ENCODE data around the gene COL6A2. TPM values are rescaled to one million over a fixed set of nuclear protein-coding genes. Genes with fewer than 3 reads are reported as not detected.
A peak's percentile ranks its signal among the peaks of the same experiment; 100 is the strongest.
"Not testable (repeated sequence)": the region's sequence is repeated elsewhere in the genome, so short reads cannot be mapped to it uniquely, and the experiment has no call there.

COL6A2 gene
- total RNA-seq, 1 donor from 2014 or later, result 2,192 TPM

DNA sequence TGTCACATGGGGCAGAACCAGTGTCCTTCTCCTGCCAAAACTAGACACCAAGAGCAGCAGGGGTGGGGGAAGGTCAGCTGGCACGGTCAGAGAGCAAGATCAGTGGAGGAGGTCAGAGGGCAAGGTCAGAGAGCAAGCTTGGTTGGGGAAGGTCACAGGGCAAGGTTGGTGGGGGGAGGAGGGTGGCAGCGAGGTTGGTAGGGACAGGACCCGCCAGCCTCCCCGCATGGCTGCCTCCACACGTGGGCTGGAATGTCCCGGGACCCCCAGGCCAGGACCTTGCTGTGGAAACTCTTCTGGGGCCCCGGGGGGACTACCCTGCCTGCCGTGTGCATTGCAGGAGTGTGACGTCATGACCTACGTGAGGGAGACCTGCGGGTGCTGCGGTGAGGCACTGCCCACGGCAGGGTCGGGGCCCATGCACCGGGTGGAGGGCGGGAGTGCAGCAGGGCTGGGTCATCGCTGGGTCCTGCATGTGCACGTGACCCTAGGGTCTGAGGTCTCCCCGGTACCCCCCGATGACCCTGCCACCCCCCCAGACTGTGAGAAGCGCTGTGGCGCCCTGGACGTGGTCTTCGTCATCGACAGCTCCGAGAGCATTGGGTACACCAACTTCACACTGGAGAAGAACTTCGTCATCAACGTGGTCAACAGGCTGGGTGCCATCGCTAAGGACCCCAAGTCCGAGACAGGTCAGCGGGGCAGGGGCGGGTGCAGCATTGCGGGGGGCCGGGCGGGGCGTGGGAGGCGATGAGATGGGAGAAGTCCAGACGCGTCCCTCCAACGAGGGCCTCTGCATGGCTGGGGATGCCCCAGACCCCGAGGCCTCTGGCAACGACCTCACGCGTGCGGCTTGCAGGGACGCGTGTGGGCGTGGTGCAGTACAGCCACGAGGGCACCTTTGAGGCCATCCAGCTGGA, 27.3 kb downstream of the COL6A2 start:
- DNase-seq (ENCODE audit: low spot score), result no peak

DNA sequence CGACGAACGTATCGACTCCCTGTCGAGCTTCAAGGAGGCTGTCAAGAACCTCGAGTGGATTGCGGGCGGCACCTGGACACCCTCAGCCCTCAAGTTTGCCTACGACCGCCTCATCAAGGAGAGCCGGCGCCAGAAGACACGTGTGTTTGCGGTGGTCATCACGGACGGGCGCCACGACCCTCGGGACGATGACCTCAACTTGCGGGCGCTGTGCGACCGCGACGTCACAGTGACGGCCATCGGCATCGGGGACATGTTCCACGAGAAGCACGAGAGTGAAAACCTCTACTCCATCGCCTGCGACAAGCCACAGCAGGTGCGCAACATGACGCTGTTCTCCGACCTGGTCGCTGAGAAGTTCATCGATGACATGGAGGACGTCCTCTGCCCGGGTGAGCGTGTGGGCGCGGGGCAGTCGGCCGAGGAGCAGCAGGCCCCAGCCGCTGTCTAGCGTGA, 28.0 kb downstream of the COL6A2 start:
- DNase-seq (ENCODE audit: low spot score), result no peak

DNA sequence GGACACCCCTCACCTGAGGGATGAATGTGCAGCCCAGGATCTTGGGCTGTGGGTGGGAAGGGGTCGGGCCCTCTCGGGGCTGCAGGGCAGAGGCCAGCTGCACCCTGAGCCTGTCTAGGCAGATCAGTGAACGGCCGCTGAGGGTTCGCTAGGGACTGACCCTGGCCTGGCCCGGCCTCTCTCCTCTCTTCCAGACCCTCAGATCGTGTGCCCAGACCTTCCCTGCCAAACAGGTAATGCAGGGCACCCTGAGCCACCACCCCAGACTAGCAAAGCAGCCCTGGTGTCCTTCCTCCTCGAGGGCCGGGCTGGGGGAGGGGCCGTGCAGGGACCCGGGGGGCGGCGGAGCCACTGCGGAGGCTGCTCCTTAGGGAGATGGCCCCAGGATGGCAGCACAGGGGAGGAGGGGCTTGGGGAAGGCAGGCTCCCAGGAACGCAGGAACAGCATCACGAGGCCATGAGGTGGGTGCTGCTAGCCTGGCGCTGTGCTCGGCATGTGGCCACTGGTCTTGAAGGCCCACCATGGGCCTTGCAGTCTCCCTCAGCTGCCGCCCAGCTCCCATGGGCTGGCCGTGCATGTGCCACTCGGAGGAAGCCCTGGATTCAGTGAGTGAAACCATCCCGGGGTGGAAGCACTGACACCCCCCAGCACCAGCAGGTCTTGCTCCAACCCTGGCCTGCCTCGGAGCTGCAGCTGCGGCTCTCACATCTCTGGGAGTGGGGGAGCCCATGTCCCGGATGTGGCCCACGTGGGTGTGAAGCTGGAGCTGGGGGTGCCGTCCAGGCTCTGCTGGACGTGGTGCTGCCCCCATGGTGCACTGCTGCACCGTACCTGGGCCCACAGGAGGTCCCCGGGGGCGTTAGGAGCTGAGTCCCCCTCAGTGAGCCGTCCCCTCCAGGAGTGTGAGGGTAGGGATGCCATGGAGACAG, 28.7 kb downstream of the COL6A2 start:
- DNase-seq (ENCODE audit: low spot score), result no peak

DNA sequence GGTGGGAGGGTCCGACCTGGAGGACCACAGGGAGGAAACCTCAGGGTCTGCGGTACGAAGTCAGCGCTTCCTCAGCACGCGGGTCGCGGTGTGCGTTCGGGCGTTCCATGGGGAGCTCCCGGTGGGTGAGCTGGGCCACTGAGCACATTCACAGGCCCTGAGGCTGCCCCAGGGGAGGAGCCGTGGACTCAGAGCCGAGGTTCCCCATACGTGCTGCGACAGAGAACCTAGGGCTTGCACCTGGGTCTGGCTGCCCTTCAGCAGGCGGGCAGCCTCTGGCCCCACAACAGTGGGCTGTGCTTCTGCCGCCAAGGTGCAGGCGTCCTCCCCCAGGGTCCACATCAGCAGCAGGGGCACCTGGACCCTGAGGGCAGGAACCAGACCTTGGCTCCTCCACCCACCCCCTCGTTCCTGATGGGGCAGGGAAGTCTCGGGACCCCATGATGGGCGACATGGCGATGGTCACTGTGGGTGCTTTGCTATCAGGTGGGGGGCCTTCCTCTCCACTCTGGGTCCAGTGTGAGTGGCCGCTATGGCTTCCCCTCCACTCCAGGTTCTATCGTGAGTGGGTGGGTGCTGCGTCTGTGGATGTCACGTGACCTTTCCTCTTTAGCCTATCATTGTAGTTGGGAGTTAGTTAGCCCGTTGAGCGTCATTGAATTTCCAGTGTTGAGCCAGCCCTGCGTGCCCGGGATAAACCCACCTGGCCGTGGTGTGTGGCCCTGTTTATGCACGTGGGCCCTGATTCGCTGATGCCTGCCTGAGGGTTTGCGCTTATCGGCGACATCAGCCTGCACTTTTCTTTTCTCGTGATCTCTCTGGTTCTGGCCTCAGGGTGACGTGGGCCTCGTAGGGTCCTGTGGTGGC, 29.6 kb downstream of the COL6A2 start:
- DNase-seq (ENCODE audit: low spot score), result no peak

DNA sequence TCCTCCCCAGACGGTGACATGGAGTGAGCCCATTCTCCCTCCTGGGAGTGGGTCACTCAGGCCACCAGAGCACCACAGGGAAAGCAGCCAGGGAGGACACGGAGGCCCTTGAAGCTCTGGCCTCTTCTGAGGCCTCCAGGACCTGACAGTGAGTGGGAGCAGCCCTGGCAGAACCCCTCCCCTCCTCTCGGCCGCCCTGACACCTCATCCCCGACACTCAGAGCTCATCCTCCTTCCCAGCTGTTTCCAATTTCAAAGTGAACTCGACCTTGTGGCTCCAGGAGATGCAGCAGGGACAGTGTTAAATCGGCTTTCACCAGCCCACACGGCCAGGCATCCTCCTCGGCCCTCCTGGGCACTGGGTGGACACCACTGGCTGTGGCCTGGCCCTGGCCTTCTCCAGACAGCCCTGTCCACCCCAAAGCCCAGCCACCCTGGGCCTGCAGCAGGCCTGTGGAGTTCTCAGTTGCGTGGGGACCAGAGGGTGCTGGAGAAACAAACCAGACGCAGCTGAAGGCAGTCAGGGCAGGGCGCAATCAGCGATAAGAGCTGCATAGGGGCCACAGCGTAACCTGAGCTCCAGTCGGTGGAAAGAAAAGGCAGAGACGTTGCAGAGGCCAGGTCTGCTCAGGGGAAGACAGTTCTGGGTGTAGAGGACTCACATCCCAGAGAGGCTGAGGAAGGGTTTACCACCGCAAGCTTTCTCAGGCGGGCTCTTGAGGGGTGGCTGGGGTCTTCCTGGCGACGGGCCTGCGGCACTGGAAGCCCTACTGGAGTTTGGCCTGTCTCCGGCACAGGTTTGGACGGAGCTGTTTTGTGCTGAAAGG, 30.4 kb downstream of the COL6A2 start:
- peak; percentile 96 for DNase-seq (ENCODE audit: low spot score)

DNA sequence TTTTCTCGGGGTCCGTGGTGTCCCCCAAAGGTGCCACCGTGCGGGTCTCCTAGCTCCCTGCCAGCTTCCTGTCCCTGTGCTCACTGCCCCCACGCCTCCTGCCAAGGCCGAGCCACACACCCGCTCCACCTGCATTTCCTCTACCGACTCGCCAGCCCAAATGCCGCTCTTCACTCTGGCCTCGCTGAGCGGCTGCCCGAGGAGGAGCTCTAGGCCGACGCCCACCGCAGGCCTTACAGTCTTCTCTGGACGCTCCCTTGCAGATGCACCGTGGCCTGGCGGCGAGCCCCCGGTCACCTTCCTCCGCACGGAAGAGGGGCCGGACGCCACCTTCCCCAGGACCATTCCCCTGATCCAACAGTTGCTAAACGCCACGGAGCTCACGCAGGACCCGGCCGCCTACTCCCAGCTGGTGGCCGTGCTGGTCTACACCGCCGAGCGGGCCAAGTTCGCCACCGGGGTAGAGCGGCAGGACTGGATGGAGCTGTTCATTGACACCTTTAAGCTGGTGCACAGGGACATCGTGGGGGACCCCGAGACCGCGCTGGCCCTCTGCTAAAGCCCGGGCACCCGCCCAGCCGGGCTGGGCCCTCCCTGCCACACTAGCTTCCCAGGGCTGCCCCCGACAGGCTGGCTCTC, 31.1 kb downstream of the COL6A2 start:
- DNase-seq (ENCODE audit: low spot score), result no peak

DNA sequence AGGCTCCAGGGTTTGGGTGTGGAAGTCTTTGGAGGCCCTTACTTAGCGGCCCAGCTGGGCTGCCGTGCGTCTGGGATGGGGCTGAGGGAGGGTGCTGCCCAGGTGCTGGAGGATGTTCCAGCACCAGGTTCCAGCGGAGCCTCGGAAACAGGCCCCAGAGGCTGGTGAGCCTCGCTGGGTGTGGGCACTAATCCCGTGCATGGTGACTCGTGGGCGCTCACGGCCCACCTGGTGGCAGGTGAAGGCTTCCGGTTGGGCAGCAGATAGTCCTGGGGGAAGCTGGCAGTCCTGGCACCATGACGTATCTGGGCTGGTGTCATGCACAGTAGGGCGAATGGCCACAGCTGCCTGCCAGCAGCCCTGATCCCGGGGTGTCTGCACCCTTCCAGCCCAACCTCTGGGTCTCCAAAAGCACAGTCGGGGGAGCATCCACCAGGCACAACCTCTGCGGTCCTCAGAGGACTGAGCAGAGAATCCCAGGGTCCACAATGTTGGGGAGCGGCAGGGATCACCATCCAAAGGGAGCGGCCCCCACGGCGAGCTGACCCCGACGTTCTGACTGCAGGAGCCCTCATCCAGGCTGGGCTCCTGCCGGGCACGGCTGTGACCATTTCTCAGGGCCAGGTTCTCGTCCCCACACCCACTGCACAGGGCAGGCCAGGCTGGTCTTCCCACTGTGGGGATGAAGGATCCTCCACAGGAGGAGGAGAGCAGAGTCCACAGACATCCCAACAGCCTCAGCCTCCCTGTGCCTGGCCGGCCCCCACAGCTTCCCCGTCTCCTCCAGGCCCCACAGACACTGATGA, 32.1 kb downstream of the COL6A2 start:
- no peak for DNase-seq (ENCODE audit: low spot score)

DNA sequence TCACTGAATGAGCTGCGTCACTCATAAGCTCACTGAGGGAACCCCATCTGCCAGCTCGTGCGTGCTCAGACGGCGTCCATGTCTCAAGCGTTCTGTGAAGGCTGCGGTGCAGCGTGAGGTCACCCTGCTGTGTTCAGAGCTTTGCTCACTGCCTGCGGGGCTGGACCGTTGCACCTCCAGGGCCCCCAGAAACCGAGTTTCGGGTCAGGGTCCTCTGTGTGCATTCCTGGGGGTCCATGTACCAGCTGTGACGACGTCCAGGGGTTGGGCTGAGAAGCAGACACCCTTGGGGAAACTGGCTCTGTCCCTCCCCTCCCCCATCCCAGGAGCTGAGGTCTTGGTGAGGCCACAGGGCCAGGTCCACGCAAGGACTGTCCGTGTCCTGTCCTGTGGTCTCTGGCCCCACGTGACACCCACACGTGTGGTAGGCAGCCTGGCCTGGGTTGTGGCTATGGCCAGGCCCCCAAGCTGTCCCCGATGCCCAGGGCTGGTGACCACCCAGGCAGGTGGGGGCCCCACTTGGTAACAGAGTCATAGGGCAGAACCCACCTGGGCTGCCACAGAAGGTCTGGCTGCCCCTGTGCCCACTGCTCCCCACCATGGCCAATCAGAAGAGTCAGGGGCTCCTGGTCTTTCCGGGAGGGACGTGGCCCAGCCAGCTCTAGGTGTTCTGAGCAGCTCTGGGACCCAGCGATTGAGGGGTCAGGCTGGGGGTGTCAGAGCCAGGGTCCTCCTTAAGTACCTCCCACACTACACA, 33.1 kb downstream of the COL6A2 start:
- no peak for DNase-seq (ENCODE audit: low spot score)

DNA sequence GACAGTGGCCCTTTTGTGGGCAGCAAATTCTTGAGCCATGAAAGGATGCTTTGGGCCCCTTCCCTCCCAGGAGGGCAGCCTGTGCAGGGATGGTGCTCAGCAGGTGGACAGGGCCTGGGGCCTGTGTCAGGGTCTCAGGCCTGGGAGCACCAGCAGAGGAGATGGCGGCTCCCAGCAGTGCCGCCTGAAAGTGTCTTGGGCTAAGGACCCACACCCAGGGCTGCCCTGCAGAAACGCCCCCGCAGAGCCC, 33.6 kb downstream of the COL6A2 start:
- DNase-seq (ENCODE audit: low spot score), result no peak

DNA sequence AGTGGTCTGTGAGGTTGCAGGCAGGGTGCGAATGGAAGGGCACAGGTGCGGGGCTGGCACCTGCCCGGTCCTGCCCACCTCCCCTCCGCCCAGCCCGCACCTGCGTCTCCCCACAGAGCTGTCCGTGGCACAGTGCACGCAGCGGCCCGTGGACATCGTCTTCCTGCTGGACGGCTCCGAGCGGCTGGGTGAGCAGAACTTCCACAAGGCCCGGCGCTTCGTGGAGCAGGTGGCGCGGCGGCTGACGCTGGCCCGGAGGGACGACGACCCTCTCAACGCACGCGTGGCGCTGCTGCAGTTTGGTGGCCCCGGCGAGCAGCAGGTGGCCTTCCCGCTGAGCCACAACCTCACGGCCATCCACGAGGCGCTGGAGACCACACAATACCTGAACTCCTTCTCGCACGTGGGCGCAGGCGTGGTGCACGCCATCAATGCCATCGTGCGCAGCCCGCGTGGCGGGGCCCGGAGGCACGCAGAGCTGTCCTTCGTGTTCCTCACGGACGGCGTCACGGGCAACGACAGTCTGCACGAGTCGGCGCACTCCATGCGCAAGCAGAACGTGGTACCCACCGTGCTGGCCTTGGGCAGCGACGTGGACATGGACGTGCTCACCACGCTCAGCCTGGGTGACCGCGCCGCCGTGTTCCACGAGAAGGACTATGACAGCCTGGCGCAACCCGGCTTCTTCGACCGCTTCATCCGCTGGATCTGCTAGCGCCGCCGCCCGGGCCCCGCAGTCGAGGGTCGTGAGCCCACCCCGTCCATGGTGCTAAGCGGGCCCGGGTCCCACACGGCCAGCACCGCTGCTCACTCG, 34.1 kb downstream of the COL6A2 start:
- no peak for DNase-seq (ENCODE audit: low spot score)

DNA sequence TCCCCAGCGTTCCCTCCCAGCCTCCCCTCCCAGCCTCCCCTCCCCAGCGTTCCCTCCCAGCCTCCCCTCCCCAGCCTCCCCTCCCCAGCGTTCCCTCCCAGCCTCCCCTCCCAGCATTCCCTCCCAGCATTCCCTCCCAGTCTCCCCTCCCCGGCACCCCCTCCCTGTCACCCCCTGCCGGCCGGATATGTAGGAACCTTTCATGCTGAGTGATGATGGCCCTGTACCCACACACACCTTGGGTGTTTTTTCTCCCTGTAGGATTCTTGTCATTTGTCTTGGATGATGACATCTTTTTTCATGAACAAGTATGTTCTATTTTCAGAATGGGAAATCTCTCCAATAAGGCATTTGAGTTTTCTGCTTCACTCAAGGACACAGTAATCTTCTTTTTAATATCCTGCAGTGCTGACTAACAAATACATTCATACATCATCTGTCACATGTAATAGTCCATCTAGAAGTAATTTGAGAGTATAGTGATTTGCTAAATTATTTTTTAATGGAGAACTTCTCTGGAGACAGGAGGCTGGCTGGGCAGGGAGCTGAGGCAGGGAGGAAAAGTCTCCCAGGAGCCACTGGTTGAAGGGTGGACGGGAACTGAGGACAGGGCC, 38.0 kb downstream of the COL6A2 start:
- no peak for DNase-seq (ENCODE audit: low spot score)

DNA sequence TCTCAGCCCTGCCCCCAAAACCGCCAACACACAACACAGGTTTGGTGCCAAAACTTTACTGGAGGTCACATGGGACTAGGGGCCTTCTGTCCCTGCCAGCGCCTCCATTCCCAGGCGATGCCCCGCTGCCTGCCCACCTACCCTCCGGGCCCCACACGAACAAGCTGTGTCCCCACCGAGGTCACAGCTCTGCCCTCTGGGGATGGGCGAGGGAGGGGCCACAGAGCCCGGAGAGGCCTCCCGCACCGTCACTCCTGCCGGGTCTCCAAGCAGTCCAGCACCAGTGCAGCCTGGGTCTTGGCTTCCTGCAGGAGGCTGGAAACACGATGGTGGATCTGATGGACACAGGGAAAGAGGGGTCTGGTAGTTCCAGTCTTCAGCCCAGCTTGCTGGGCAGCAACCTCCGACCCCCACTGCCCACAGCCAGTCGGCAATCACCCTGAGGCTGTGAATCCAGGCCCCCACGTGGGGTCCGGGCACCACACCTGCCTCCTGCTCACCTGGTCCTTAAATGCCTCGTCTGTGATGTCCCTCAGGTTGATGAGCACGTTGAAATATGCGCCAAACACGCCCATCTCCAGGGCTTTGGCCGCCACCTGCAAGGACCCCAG, 38.9 kb downstream of the COL6A2 start:
- DNase-seq (ENCODE audit: low spot score), result no peak

DNA sequence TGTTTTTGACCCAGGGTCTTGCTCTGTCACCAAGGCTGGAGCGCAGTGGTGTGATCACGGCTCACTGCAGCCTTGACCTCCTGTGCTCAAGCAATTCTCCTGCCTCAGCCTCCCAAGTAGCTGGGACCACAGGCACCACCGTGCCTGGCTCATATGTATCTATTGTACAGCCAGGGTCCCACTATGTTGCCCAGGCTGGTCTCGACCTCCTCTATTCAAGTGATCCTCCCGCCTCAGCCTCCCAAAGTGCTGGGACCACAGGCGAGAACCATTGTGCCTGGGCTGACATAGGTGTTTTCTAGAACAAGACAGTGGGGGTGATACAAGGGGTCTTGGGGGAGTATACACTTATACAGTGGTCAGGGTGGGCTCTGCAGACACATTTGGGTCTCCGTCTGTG, 40.0 kb downstream of the COL6A2 start:
- DNase-seq (ENCODE audit: low spot score), result no peak

DNA sequence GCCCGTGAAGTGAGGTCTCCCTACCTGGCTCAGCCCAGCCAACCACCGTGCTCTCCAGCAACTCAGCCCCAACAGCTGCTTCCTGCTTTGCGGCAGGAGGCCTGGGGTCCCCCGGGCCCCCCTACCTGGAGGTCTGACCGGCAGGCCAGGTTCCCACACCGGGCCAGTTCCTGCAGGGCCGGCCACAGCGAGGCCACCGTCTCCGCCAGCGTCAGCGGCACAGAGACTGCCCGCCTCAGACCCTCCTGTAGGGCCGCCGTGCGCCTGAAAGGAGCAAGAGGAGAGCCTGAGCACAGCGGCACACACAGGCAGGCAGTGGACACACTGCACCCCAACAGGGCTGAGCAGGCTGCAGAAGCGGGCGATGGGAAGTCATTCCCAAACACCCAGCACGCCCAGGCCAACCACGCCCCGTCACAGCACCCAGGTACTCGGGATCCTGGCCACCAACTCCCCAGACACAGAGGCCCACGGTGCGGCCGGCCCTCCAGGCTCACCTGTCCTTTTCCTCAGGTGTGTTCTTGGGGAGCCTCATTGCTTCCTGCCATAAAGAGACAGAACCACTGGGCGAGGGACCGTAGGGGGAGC, 40.6 kb downstream of the COL6A2 start:
- no peak for DNase-seq (ENCODE audit: low spot score)

DNA sequence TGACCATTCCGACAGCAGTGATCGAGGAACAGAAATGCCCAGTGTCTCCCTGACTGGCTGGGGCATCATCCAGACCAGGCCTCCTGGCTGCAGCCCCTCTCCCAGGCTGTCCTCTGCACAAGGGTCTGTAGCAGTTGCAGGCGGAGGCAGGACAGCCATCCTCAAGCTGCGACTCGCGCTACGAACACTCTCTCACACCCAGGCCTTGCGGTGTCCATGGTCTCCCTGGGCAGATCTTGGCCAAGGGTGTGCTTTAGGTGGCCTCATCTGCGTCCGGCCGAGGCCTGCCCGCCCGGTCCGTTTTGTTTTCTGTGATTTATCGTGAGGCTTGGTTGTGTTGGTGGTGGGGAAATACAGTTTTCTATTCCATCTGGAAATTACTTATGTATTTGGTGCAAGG, 41.8 kb downstream of the COL6A2 start:
- DNase-seq (ENCODE audit: low spot score), result no peak

DNA sequence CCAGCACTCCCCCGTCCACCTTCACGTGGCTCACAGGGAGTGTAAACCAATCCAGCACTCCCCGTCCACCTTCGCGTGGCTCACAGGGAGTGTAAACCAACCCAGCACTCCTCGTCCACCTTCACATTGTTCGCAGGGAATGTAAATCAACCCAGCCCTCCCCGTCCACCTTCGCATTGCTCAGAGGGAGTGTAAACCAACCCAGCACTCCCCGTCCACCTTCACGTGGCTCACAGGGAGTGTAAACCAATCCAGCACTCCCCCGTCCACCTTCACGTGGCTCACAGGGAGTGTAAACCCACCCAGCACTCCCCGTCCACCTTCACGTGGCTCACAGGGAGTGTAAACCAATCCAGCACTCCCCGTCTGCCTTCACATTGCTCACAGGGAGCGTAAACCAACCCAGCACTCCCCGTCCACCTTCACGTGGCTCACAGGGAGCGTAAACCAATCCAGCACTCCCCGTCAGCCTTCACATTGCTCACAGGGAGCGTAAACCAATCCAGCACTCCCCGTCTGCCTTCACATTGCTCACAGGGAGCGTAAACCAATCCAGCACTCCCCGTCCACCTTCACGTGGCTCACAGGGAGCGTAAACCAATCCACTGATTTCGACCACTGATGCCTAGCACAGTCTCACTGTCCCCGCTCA, 42.6 kb downstream of the COL6A2 start:
- DNase-seq (ENCODE audit: low spot score), result not testable (repeated sequence)
